Suprapubic skin (tissue), 4 donors: ENCODE results near the gene TBC1D4. TPM values are rescaled to one million over a fixed set of nuclear protein-coding genes. Genes with fewer than 3 reads are reported as not detected.

Experiments
- DNase-seq, 2 donors: peaks; one replicate each; pipeline ENCODE4 v3.0.0-alpha.2; 2019; ENCODE audit warnings: low spot score in 2 of 2
- H3K27ac ChIP-seq: fragments of 200-600 bp; sonication (generic); one replicate; pipeline ENCODE4 v1.5.1; 2019
- H3K27me3 ChIP-seq: fragments of 200-600 bp; sonication (generic); one replicate; pipeline ENCODE4 v1.5.1; 2019
- H3K36me3 ChIP-seq: fragments of 200-600 bp; sonication (generic); one replicate; pipeline ENCODE4 v1.5.1; 2019
- H3K4me1 ChIP-seq: fragments of 200-600 bp; sonication (generic); one replicate; pipeline ENCODE4 v1.5.1; 2019
- H3K4me3 ChIP-seq: fragments of 200-600 bp; sonication (generic); one replicate; pipeline ENCODE4 v1.5.1; 2019; ENCODE audit warnings: mild to moderate bottlenecking
- H3K9me3 ChIP-seq: fragments of 200-600 bp; sonication (generic); one replicate; pipeline ENCODE4 v1.5.1; 2019
- CTCF ChIP-seq, 2 donors: fragments of 200-600 bp in 1 of 2; fragments of 450-650 bp in 1 of 2; sonication (generic) in 1 of 2; IDR thresholded peaks; one replicate each; pipeline ENCODE4 v1.5.1; 2016 to 2019; ENCODE audit warnings: antibody characterized with exemption in 2 of 2, mild to moderate bottlenecking in 1 of 2, moderate library complexity in 1 of 2
- EP300 ChIP-seq: sonication (generic); formaldehyde crosslinking; IDR thresholded peaks from one replicate; pipeline ENCODE4 v1.6.1; 2017; ENCODE audit warnings: antibody characterized with exemption
- POLR2A ChIP-seq, 2 donors: fragments of 450-650 bp; IDR thresholded peaks; one replicate each; pipeline ENCODE4 v1.6.1; 2017; ENCODE audit warnings: antibody characterized with exemption in 2 of 2, mild to moderate bottlenecking in 2 of 2, moderate library complexity in 2 of 2
- POLR2AphosphoS5 ChIP-seq, 3 donors: sonication (generic); formaldehyde crosslinking; IDR thresholded peaks; one replicate each; pipeline ENCODE4 v1.6.1; 2017; ENCODE audit warnings: antibody characterized with exemption in 3 of 3
- WGBS: methylation state at CpG from one replicate; pipeline ENCODE4 v1.1.5; 2018; 5-methylcytosine and 5-hydroxymethylcytosine counted together
- total RNA-seq, 4 donors: library from RNA; depleted of rRNA; stranded (reverse); fragments of >200 nt; gene quantifications; one replicate each; pipeline ENCODE4 v1.1.0, GENCODE V29; 2016

The TBC1D4 gene
- total RNA-seq, 4 donors from 2014 or later = 54.3 to 110 (median 72.7) TPM

- TF ChIP-seq POLR2AphosphoS5 (IDR thresholded peaks at IDR 0.05) = no peak
- TF ChIP-seq EP300 = no peak
- no peak for TF ChIP-seq CTCF (IDR thresholded peaks at IDR 0.05)
- no peak for TF ChIP-seq POLR2A (IDR thresholded peaks at IDR 0.05)
- 91% methylated on average over 3 of the region's 3 CpGs for WGBS
- no peak overlapping the region for H3K27ac ChIP-seq
Measured at GRCh38 chr13:75391432-75392100, 90.4 kb downstream of the TBC1D4 start.

GRCh38 chr13:75390229-75390628 is 91.7 kb downstream of the TBC1D4 start:
- DNase-seq = no peak
- Histone ChIP-seq H3K4me3 (no peak overlapping the region), H3K36me3 (no peaks in the 10 kb centered on the region), H3K27ac (no peak overlapping the region), H3K9me3 (no peaks in the 10 kb centered on the region), H3K27me3 (no peaks in the 10 kb centered on the region), H3K4me1 (no peaks in the 10 kb centered on the region)
- 96% methylated on average over 5 of the region's 5 CpGs for WGBS
- no peak for TF ChIP-seq CTCF (IDR thresholded peaks at IDR 0.05)
- no peak for TF ChIP-seq EP300
- TF ChIP-seq POLR2AphosphoS5 (IDR thresholded peaks at IDR 0.05) = no peak
- no peak for TF ChIP-seq POLR2A (IDR thresholded peaks at IDR 0.05)

More at GRCh38 chr13:75391432-75392100, 90.4 kb downstream of the TBC1D4 start:
- no peak overlapping the region for H3K4me3 ChIP-seq
- H3K4me1 ChIP-seq = no peaks in the 10 kb centered on the region
- no peak for DNase-seq
- H3K27me3 ChIP-seq = no peaks in the 10 kb centered on the region
- no peaks in the 10 kb centered on the region for H3K36me3 ChIP-seq
- H3K9me3 ChIP-seq = no peaks in the 10 kb centered on the region

GRCh38 chr13:75385708-75386083 is 96.3 kb downstream of the TBC1D4 start:
- Histone ChIP-seq H3K27me3 (no peaks in the 10 kb centered on the region), H3K4me3 (no peak overlapping the region), H3K36me3 (no peaks in the 10 kb centered on the region), H3K4me1 (no peaks in the 10 kb centered on the region), H3K27ac (no peak overlapping the region), H3K9me3 (no peaks in the 10 kb centered on the region)
- no peak for TF ChIP-seq POLR2AphosphoS5 (IDR thresholded peaks at IDR 0.05)
- WGBS = 76% methylated on average over 1 of the region's 1 CpG
- DNase-seq = no peak

GRCh38 chr13:75384879-75385707 is 96.9 kb downstream of the TBC1D4 start:
- no peaks in the 10 kb centered on the region for H3K27me3 ChIP-seq
- TF ChIP-seq POLR2A (IDR thresholded peaks at IDR 0.05) (no peak), POLR2AphosphoS5 (IDR thresholded peaks at IDR 0.05) (no peak), CTCF (IDR thresholded peaks at IDR 0.05) (no peak), EP300 (no peak)
- H3K36me3 ChIP-seq = no peaks in the 10 kb centered on the region
- no peak overlapping the region for H3K4me3 ChIP-seq
- no peak for DNase-seq
- no peaks in the 10 kb centered on the region for H3K4me1 ChIP-seq
- no peaks in the 10 kb centered on the region for H3K9me3 ChIP-seq
- 94% methylated on average over 9 of the region's 9 CpGs for WGBS
- no peak overlapping the region for H3K27ac ChIP-seq

GRCh38 chr13:75383064-75383715 is 98.8 kb downstream of the TBC1D4 start:
- TF ChIP-seq EP300 = no peak
- no peak for TF ChIP-seq CTCF (IDR thresholded peaks at IDR 0.05)
- TF ChIP-seq POLR2A (IDR thresholded peaks at IDR 0.05) = no peak
- no peak for TF ChIP-seq POLR2AphosphoS5 (IDR thresholded peaks at IDR 0.05)
- H3K27me3 ChIP-seq = no peaks in the 10 kb centered on the region
- no peak overlapping the region for H3K4me3 ChIP-seq
- H3K4me1 ChIP-seq = no peaks in the 10 kb centered on the region
- H3K36me3 ChIP-seq = no peaks in the 10 kb centered on the region
- H3K9me3 ChIP-seq = no peaks in the 10 kb centered on the region
- 92% methylated on average over 6 of the region's 6 CpGs for WGBS
- no peak for DNase-seq
- H3K27ac ChIP-seq = no peak overlapping the region
